ENCODE results near the gene PPEF1.

Gene PPEF1

GRCh38 chrX:18707426-18708049 lies at the start of gene PPEF1:
PPEF1 (plus strand) TSS chrX:18707645; CDS start chrX:18707781, 136 bp downstream.
- no peak for DNase-seq

- DNase-seq, result no peak
These were observed 46.2 kb upstream of the PPEF1 start for GRCh38 chrX:18661273-18661672.

- DNase-seq, result no peak
These were observed 42.5 kb upstream of the PPEF1 start for GRCh38 chrX:18664947-18665346.

GRCh38 chrX:18666614-18667013 lies 40.8 kb upstream of the PPEF1 start:
- no peak for DNase-seq

- no peak for DNase-seq
These were observed 39.2 kb upstream of the PPEF1 start for GRCh38 chrX:18668071-18668835.

- DNase-seq, result no peak
These were observed 35.4 kb upstream of the PPEF1 start, which contains the start of gene RS1 for GRCh38 chrX:18672008-18672407. RS1 (minus strand) TSS chrX:18672108; CDS start chrX:18672068, 40 bp downstream.

GRCh38 chrX:18674417-18674787 lies 33.0 kb upstream of the PPEF1 start:
- no peak for DNase-seq

GRCh38 chrX:18674788-18675735 lies 32.4 kb upstream of the PPEF1 start:
- peak; percentile 90 for DNase-seq

GRCh38 chrX:18676050-18676449 lies 31.4 kb upstream of the PPEF1 start:
- no peak for DNase-seq

- no peak for DNase-seq
These were observed 31.0 kb upstream of the PPEF1 start for GRCh38 chrX:18676470-18676869.

- DNase-seq, result no peak
These were observed 30.1 kb upstream of the PPEF1 start for GRCh38 chrX:18677161-18677869.

GRCh38 chrX:18681996-18682395 lies 25.4 kb upstream of the PPEF1 start:
- DNase-seq, result no peak

GRCh38 chrX:18682979-18683387 lies 24.5 kb upstream of the PPEF1 start:
- no peak for DNase-seq

- DNase-seq, result no peak
These were observed 19.5 kb upstream of the PPEF1 start for GRCh38 chrX:18687856-18688495.

- DNase-seq, result no peak
These were observed 16.0 kb upstream of the PPEF1 start for GRCh38 chrX:18691431-18691830.

- no peak for DNase-seq
These were observed 14.9 kb upstream of the PPEF1 start for GRCh38 chrX:18692541-18692940.

GRCh38 chrX:18696653-18697052 lies 10.8 kb upstream of the PPEF1 start:
- DNase-seq, result no peak

- no peak for DNase-seq
These were observed 8.5 kb upstream of the PPEF1 start for GRCh38 chrX:18698737-18699650.

GRCh38 chrX:18701621-18702361 lies 5.7 kb upstream of the PPEF1 start:
- DNase-seq, result no peak

Data from CD4-positive, alpha-beta T cell treated with Interleukin-10 for 1 hour (primary cell).